Transverse colon (tissue), 4 donors: ENCODE measurements around the gene ZNF365.

Source experiments
- POLR2A ChIP-seq: fragments of 450-650 bp; IDR thresholded peaks from one replicate; pipeline ENCODE4 v1.6.1; 2016; ENCODE audit warnings: antibody characterized with exemption, mild to moderate bottlenecking, moderate library complexity
- POLR2AphosphoS5 ChIP-seq, 3 donors: sonication (generic); formaldehyde crosslinking; IDR thresholded peaks; one replicate each; pipeline ENCODE4 v1.6.1; 2016; ENCODE audit warnings: antibody characterized with exemption in 3 of 3
- TF ChIP-seq, protein P1 (sequence below), 5 experiments: fragments of 200-600 bp in 3 of 5; fragments of 450-650 bp in 2 of 5; sonication (generic) in 3 of 5; IDR thresholded peaks; 1 replicate in 2 of 5; 2 replicates in 3 of 5; pipeline ENCODE4 v1.5.1; 2016 to 2017; ENCODE audit warnings: antibody characterized with exemption in 5 of 5, inconsistent platforms in 3 of 5, mild to moderate bottlenecking in 2 of 5, moderate library complexity in 1 of 5

DNA sequence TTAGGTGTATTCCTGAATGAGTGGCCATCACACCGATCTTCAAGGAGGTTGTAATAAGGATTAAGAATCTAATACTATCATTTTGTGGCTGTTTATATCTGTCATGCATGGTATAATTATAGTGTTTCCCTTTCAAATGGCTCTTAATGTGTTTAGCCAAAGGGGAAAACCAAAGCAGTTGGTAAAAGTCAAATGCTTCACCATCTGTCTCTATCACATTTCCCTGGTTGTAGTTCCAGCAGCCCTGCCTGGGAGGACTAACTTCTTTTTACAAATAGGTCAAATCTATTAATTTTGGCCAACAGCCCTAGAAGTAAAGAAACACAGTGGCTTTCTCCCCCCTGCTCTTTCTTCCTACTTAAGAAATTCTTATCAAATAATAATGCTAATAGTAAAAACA, 56.7 kb downstream of the ZNF365 start:
- TF ChIP-seq, protein P1, sequence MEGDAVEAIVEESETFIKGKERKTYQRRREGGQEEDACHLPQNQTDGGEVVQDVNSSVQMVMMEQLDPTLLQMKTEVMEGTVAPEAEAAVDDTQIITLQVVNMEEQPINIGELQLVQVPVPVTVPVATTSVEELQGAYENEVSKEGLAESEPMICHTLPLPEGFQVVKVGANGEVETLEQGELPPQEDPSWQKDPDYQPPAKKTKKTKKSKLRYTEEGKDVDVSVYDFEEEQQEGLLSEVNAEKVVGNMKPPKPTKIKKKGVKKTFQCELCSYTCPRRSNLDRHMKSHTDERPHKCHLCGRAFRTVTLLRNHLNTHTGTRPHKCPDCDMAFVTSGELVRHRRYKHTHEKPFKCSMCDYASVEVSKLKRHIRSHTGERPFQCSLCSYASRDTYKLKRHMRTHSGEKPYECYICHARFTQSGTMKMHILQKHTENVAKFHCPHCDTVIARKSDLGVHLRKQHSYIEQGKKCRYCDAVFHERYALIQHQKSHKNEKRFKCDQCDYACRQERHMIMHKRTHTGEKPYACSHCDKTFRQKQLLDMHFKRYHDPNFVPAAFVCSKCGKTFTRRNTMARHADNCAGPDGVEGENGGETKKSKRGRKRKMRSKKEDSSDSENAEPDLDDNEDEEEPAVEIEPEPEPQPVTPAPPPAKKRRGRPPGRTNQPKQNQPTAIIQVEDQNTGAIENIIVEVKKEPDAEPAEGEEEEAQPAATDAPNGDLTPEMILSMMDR (IDR thresholded peaks at IDR 0.05), result no peak
- TF ChIP-seq POLR2AphosphoS5 (IDR thresholded peaks at IDR 0.05) (no peak), POLR2A (no peak)
